Neuronal stem cell (in vitro differentiated cells): Measurements from ENCODE around the gene SAMD14.
A peak's percentile ranks its signal among the peaks of the same experiment; 100 is the strongest.

Source experiments
- DNase-seq: peaks from one replicate; pipeline ENCODE4 v3.0.0-alpha.2; 2013; ENCODE audit warnings: low spot score
- H2AFZ ChIP-seq: one replicate; pipeline ENCODE4 v1.6.1; 2013; ENCODE audit warnings: mild to moderate bottlenecking, low read length, inconsistent platforms
- H2AK5ac ChIP-seq: 2 replicates; pipeline ENCODE4 v1.6.1; 2013; ENCODE audit warnings: low read depth, mild to moderate bottlenecking, inconsistent platforms, low read length, moderate library complexity, mixed read lengths
- H2BK120ac ChIP-seq: 2 replicates; pipeline ENCODE4 v1.6.1; 2013; ENCODE audit warnings: low read depth, mild to moderate bottlenecking, inconsistent platforms, low read length, moderate library complexity, mixed read lengths
- H2BK12ac ChIP-seq: one replicate; pipeline ENCODE4 v1.6.1; 2013; ENCODE audit warnings: low read length, inconsistent platforms
- H2BK15ac ChIP-seq: 2 replicates; pipeline ENCODE4 v1.6.1; 2013; ENCODE audit warnings: mild to moderate bottlenecking, low read length, inconsistent platforms, mixed read lengths
- H2BK5ac ChIP-seq: one replicate; pipeline ENCODE4 v1.6.1; 2013; ENCODE audit warnings: inconsistent platforms, mild to moderate bottlenecking, low read length, moderate library complexity
- H3K14ac ChIP-seq: one replicate; pipeline ENCODE4 v1.6.1; 2013; ENCODE audit warnings: low read length, inconsistent platforms
- H3K18ac ChIP-seq: 2 replicates; pipeline ENCODE4 v1.6.1; 2013; ENCODE audit warnings: low read length, inconsistent platforms
- H3K23ac ChIP-seq: 2 replicates; pipeline ENCODE4 v1.6.1; 2013; ENCODE audit warnings: low read depth, mild to moderate bottlenecking, mixed read lengths, low read length, inconsistent platforms; ENCODE audit not compliant: poor library complexity
- H3K27ac ChIP-seq: replicated peaks from 3 replicates; pipeline ENCODE4 v1.5.1; 2013; ENCODE audit warnings: low read length, inconsistent platforms
- H3K27me3 ChIP-seq, 3 experiments: 2 replicates each; pipeline ENCODE4 v1.6.1; 2013; ENCODE audit warnings: low read length in 3 of 3, mild to moderate bottlenecking in 2 of 3, inconsistent platforms in 1 of 3, low read depth in 1 of 3, mixed read lengths in 1 of 3, moderate library complexity in 1 of 3; ENCODE audit not compliant: control insufficient read depth in 3 of 3, insufficient read depth in 3 of 3
- H3K36me3 ChIP-seq, 2 donors: replicated peaks in 1 of 2; 2 replicates each; pipeline ENCODE4 v1.6.1; 2013; ENCODE audit warnings: low read length in 2 of 2; ENCODE audit not compliant: control insufficient read depth in 2 of 2, insufficient read depth in 2 of 2
- H3K4ac ChIP-seq: 2 replicates; pipeline ENCODE4 v1.6.1; 2013; ENCODE audit warnings: inconsistent platforms, mild to moderate bottlenecking, low read length, moderate library complexity
- H3K4me1 ChIP-seq, 2 donors: 1 replicate in 1 of 2; 2 replicates in 1 of 2; pipeline ENCODE4 v1.6.1; 2013; ENCODE audit warnings: low read length in 2 of 2, low read depth in 1 of 2; ENCODE audit not compliant: control insufficient read depth in 2 of 2, insufficient read depth in 1 of 2
- H3K4me2 ChIP-seq: one replicate; pipeline ENCODE4 v1.6.1; 2013; ENCODE audit warnings: mild to moderate bottlenecking, low read length, inconsistent platforms; ENCODE audit not compliant: insufficient read depth, poor library complexity, severe bottlenecking
- H3K4me3 ChIP-seq, 2 donors: 2 replicates each; pipeline ENCODE4 v1.5.1; 2013; ENCODE audit warnings: low read length in 2 of 2, mild to moderate bottlenecking in 2 of 2, inconsistent platforms in 1 of 2, moderate library complexity in 1 of 2
- H3K79me1 ChIP-seq: one replicate; pipeline ENCODE4 v1.6.1; 2013; ENCODE audit warnings: low read depth, mild to moderate bottlenecking, inconsistent platforms, low read length, moderate library complexity
- H3K9ac ChIP-seq: one replicate; pipeline ENCODE4 v1.6.1; 2013; ENCODE audit warnings: mild to moderate bottlenecking, low read depth, low read length, inconsistent platforms; ENCODE audit not compliant: poor library complexity
- H3K9me3 ChIP-seq, 2 donors: replicated peaks in 1 of 2; 2 replicates each; pipeline versions ENCODE3 to v1.6.1; 2013; ENCODE audit warnings: low read length in 2 of 2, mild to moderate bottlenecking in 2 of 2, inconsistent platforms in 1 of 2, low read depth in 1 of 2, mixed read lengths in 1 of 2, moderate library complexity in 1 of 2; ENCODE audit not compliant: control insufficient read depth in 2 of 2, insufficient read depth in 1 of 2
- H4K8ac ChIP-seq: one replicate; pipeline ENCODE4 v1.6.1; 2013; ENCODE audit warnings: low read depth, mild to moderate bottlenecking, inconsistent platforms, low read length, moderate library complexity
- H4K91ac ChIP-seq: one replicate; pipeline ENCODE4 v1.6.1; 2013; ENCODE audit warnings: low read length, low read depth, mild to moderate bottlenecking, inconsistent platforms; ENCODE audit not compliant: poor library complexity
- WGBS, 2 donors: extraction: QIAGEN DNeasy Blood & Tissue Kit; methylation state at CpG; one replicate each; pipeline ENCODE4 v1.1.7; 2013; ENCODE audit warnings: missing lambda C conversion rate in 2 of 2, mixed read lengths in 1 of 2; ENCODE audit not compliant: insufficient read length in 2 of 2, insufficient replicate concordance in 1 of 2; ENCODE audit errors: extremely low coverage in 2 of 2; 5-methylcytosine and 5-hydroxymethylcytosine counted together

SAMD14 gene

DNA sequence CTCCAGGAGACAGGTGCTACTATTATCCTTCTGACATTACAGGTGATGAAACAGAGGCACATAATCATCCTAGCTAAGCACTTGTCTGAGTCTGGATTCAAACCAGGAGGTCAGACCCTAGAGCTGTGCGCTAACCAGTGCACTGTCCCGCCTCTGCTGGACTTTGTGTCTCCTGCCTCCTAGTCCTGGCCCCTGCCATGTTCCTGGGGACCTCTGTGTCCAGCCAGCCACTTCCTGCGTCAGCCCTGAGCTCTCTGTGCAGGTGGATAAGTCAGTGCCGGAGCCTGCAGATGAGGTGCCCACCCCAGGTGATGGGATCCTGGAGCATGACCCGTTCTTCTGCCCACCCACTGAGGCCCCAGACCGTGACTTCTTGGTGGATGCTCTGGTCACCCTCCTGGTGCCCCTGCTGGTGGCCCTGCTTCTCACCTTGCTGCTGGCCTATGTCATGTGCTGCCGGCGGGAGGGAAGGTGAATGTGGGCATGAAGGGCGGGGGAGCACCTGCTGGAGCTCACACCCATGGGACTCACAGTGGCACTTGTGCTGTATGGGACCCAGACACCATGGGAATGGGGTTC is 40.0 kb upstream of the SAMD14 start:
- no peak overlapping the region for H2BK5ac ChIP-seq
- WGBS, 2 donors = no CpG with 5 or more reads among the region's 9 CpGs
- peak overlapping the region; percentile 92 for H2BK15ac ChIP-seq
- no peak for DNase-seq
- peak overlapping the region in 1 of 2 donors; percentile 1 for H3K4me3 ChIP-seq
- H3K9me3 ChIP-seq = no peaks in the 10 kb centered on the region
- peak overlapping the region; percentile 49 for H4K91ac ChIP-seq
- H4K8ac ChIP-seq = no peak overlapping the region
- H3K14ac ChIP-seq = no peak overlapping the region
- peak overlapping the region; percentile 95 for H2AK5ac ChIP-seq
- peak overlapping the region; percentile 80 for H3K4ac ChIP-seq
- H3K4me2 ChIP-seq = no peak overlapping the region
- H3K27me3 ChIP-seq = peaks cover 0 to 6% (median 0%) of the 10 kb centered on the region in 3 experiments
- peak overlapping the region; percentile 84 for H2BK12ac ChIP-seq
- no peak overlapping the region for H3K23ac ChIP-seq
- peak overlapping the region; percentile 69 for H2BK120ac ChIP-seq
- no peaks in the 10 kb centered on the region for H3K36me3 ChIP-seq
- no peak overlapping the region for H3K9ac ChIP-seq
- no peaks in the 10 kb centered on the region for H3K79me1 ChIP-seq
- peaks cover 6 to 7% of the 10 kb centered on the region in 2 donors for H3K4me1 ChIP-seq
- peak overlapping the region; percentile 36 for H3K18ac ChIP-seq
- no peak overlapping the region for H2AFZ ChIP-seq
- no peak overlapping the region for H3K27ac ChIP-seq

- Histone ChIP-seq H2BK15ac (no peak overlapping the region), H3K79me1 (no peaks in the 10 kb centered on the region), H4K8ac (no peak overlapping the region), H3K18ac (peak overlapping the region; percentile 57), H3K36me3 (no peaks in the 10 kb centered on the region), H3K4me2 (no peak overlapping the region), H3K4ac (no peak overlapping the region), H2AFZ (no peak overlapping the region), H4K91ac (no peak overlapping the region), H2BK5ac (no peak overlapping the region), H3K27me3 (peaks cover 0 to 6% (median 0%) of the 10 kb centered on the region in 3 experiments), H3K4me3 (no peak overlapping the region), H3K14ac (peak overlapping the region; percentile 32), H3K9me3 (no peaks in the 10 kb centered on the region), H3K27ac (no peak overlapping the region), H3K9ac (no peak overlapping the region), H3K4me1 (peaks cover 6 to 7% of the 10 kb centered on the region in 2 donors), H2AK5ac (peak overlapping the region; percentile 53), H3K23ac (peak overlapping the region; percentile 21), H2BK120ac (no peak overlapping the region), H2BK12ac (no peak overlapping the region)
- WGBS, 2 donors = no CpG with 5 or more reads among the region's 14 CpGs
- DNase-seq = peak; percentile 84
Observed at GRCh38 chr17:50169121-50169764, 39.3 kb upstream of the SAMD14 start.

DNA sequence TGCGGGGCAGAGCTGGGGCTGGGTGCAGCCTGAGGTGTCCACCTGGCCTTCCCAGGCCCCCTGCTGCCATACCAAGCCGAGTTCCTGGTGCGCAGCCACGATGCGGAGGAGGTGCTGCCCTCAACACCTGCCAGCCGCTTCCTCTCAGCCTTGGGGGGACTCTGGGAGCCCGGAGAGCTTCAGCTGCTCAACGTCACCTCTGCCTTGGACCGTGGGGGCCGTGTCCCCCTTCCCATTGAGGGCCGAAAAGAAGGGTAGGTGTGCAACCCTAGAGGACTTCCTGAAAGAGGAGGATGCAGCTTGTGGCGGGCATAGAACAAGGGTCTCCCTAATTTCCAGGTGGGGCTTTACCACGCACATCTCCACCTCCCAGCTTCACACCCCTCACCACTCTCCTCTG is 38.4 kb upstream of the SAMD14 start:
- WGBS, 2 donors = no CpG with 5 or more reads among the region's 13 CpGs
- H3K18ac ChIP-seq = peak overlapping the region; percentile 42

DNA sequence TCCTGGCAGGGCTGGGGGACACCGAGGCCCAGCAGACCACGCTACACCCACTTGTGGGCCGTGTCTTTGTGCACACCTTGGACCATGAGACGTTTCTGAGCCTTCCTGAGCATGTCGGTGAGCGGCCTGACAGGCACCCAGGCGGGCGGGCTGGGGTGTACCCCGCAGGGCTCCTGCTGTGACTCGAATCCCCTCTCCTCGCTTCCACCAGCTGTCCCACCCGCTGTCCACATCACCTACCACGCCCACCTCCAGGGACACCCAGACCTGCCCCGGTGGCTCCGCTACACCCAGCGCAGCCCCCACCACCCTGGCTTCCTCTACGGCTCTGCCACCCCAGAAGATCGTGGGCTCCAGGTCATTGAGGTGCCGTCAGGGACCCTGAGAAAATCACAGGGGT is 37.4 kb upstream of the SAMD14 start:
- WGBS, 2 donors = no CpG with 5 or more reads among the region's 19 CpGs
- Histone ChIP-seq H3K27ac (no peak overlapping the region), H3K18ac (peak overlapping the region; percentile 74), H2AK5ac (peak overlapping the region; percentile 82), H2BK120ac (no peak overlapping the region), H3K79me1 (no peaks in the 10 kb centered on the region), H3K4me1 (peaks cover 0 to 2% of the 10 kb centered on the region in 2 donors), H3K9ac (no peak overlapping the region), H3K4me3 (no peak overlapping the region), H3K36me3 (no peaks in the 10 kb centered on the region), H2AFZ (no peak overlapping the region), H3K14ac (peak overlapping the region; percentile 47), H3K27me3 (peaks cover 0 to 6% (median 0%) of the 10 kb centered on the region in 3 experiments), H3K4ac (no peak overlapping the region), H2BK15ac (peak overlapping the region; percentile 61), H3K23ac (no peak overlapping the region), H3K9me3 (no peaks in the 10 kb centered on the region), H2BK5ac (no peak overlapping the region), H4K8ac (no peak overlapping the region), H2BK12ac (peak overlapping the region; percentile 79), H4K91ac (no peak overlapping the region), H3K4me2 (no peak overlapping the region)
- no peak for DNase-seq

More for the DNA sequence above, 38.4 kb upstream of the SAMD14 start:
- Histone ChIP-seq H3K4me3 (no peak overlapping the region), H2BK15ac (peak overlapping the region; percentile 82), H3K9ac (peak overlapping the region; percentile 5), H2BK5ac (peak overlapping the region; percentile 54), H2BK120ac (no peak overlapping the region), H3K4me1 (peaks cover 2 to 5% of the 10 kb centered on the region in 2 donors), H3K4me2 (no peak overlapping the region), H2BK12ac (peak overlapping the region; percentile 30), H3K27ac (no peak overlapping the region), H3K4ac (no peak overlapping the region), H3K79me1 (no peaks in the 10 kb centered on the region), H2AK5ac (peak overlapping the region; percentile 82), H3K9me3 (no peaks in the 10 kb centered on the region), H2AFZ (no peak overlapping the region), H3K36me3 (no peaks in the 10 kb centered on the region), H4K8ac (no peak overlapping the region), H3K27me3 (peaks cover 0 to 6% (median 0%) of the 10 kb centered on the region in 3 experiments), H3K14ac (no peak overlapping the region), H4K91ac (no peak overlapping the region), H3K23ac (no peak overlapping the region)
- DNase-seq = no peak
